ENCODE results near the gene THADA.

DNA sequence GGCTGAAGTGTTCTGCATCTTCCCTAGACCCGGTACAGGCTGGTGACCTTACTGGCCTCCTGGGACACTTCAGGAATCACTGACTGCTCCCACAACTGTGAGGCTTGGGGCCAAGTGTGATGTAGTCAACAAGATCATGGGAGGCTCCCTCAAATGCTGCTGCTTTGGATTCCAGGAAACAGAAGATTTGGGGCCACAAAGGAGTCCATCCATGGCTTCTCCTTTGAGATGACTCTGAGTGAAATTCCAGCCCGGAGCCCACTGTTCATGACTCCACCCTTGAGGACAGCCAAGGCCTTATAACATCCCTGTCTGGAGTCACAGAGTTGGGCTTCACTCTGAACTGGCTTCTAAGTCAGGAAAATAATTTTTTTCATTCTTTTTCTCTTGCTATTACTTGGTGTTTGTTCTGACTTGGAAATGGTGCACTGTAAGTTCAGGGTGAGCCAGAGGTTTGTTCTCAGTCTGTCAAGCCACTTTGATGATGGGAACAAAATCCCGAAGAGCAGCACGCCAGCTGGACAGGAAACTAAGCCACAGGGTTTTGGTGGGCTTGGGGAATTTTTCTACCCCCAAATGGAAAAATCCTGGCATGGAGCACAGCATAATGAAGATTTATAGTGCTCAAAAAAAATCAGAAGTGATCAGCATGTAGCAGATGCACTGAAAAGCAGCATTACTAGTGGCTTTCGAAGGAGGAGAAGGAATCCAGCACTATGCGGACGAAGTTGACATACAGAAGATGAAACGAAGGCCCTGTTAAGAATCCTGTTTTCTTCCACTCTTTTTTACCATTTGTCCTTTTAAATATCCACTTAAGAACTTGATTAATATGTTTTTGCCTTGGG lies 271.4 kb downstream of the THADA start:
- TF ChIP-seq ZNF274 (IDR thresholded peaks at IDR 0.05; ENCODE audit: low read depth, low read length) (no peak), YY1 (IDR thresholded peaks at IDR 0.05; ENCODE audit: insufficient read depth, insufficient read length) (no peak)

All from NT2/D1 (cell line).